Measurements from ENCODE around the gene ITGB2.

ITGB2 gene

GRCh38 chr21:44893948-44894656 is 26.6 kb downstream of the ITGB2 start:
- DNase-seq (ENCODE audit: low spot score) (no peak), ATAC-seq (ENCODE audit: low read depth) (no peak)
- Histone ChIP-seq H3K9me3 (ENCODE audit: severe bottlenecking) (no peaks in the 10 kb centered on the region), H3K4me1 (ENCODE audit: insufficient read depth, poor library complexity, severe bottlenecking) (no peaks in the 10 kb centered on the region), H3K27ac (ENCODE audit: poor library complexity, severe bottlenecking) (no peak overlapping the region), H3K27me3 (ENCODE audit: insufficient read depth, poor library complexity, severe bottlenecking) (peaks cover 2% of the 10 kb centered on the region), H3K4me3 (ENCODE audit: severe bottlenecking) (no peak overlapping the region), H3K36me3 (ENCODE audit: low read depth) (no peaks in the 10 kb centered on the region)
- TF ChIP-seq CTCF (IDR thresholded peaks at IDR 0.05; ENCODE audit: poor library complexity, severe bottlenecking) = no peak

DNA sequence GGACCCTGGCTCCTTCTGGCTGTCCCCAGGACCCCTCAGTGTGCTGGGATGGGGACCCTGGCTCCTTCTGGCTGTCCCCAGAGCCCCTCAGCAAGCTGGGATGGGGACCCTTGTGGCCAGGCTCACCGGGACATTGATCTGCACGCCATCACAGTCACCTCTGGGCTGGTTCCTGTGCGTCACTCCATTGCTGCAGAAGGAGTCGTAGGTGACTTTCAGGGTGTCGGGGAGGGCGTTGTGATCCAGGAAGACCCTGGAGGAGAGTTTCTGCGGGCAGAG is 27.5 kb downstream of the ITGB2 start:
- no peaks in the 10 kb centered on the region for H3K4me1 ChIP-seq (ENCODE audit: insufficient read depth, poor library complexity, severe bottlenecking)
- H3K27me3 ChIP-seq (ENCODE audit: insufficient read depth, poor library complexity, severe bottlenecking) = peaks cover 2% of the 10 kb centered on the region

DNA sequence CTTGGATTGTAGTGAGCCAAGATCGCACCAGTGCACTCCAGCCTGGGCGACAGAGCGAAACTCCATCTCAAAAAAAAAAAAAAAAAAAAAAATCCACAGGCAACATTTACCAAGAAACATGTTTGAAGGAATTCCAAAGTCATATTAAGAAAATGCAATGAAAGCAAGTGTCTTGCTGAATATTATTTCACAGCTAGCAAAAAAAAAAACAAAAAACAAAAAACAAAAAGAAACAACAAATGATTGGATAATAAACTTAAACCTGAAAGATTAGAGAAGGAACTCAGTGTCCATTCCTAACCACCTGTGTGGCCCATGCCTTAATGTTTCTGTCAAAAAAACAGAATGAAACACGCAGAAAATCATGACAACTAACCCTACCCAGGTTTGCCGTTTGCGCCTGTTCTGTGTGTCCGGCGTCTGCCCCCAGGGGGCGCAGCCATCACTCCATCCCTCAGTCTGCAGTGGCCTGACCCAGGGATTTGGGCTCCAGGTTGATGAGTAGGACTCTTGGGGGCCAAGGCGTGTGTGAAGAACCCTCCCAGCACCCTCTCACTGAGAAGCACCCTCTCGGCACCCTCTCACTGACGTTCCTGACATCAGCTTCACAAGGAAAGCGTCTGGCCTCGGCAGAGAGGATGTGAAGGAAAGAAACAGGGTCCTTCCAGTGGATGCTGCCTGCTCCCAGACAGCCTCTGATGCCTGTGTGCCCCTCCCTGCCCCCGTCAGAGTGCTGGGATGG is 28.0 kb downstream of the ITGB2 start:
- H3K4me3 ChIP-seq (ENCODE audit: severe bottlenecking) = no peak overlapping the region
- no peaks in the 10 kb centered on the region for H3K9me3 ChIP-seq (ENCODE audit: severe bottlenecking)
- ATAC-seq (ENCODE audit: low read depth) = peak; percentile 41; the same call in 1 of the 3 replicates
- H3K27ac ChIP-seq (ENCODE audit: poor library complexity, severe bottlenecking) = no peak overlapping the region
- no peaks in the 10 kb centered on the region for H3K4me1 ChIP-seq (ENCODE audit: insufficient read depth, poor library complexity, severe bottlenecking)
- TF ChIP-seq CTCF (IDR thresholded peaks at IDR 0.05; ENCODE audit: poor library complexity, severe bottlenecking) = peak; percentile 76
- DNase-seq (ENCODE audit: low spot score) = no peak
- peaks cover 2% of the 10 kb centered on the region for H3K27me3 ChIP-seq (ENCODE audit: insufficient read depth, poor library complexity, severe bottlenecking)
- H3K36me3 ChIP-seq (ENCODE audit: low read depth) = no peaks in the 10 kb centered on the region

More for the DNA sequence above, 27.5 kb downstream of the ITGB2 start:
- peak; percentile 7 for TF ChIP-seq CTCF (IDR thresholded peaks at IDR 0.05; ENCODE audit: poor library complexity, severe bottlenecking)
- no peak overlapping the region for H3K4me3 ChIP-seq (ENCODE audit: severe bottlenecking)
- no peaks in the 10 kb centered on the region for H3K9me3 ChIP-seq (ENCODE audit: severe bottlenecking)
- no peak for DNase-seq (ENCODE audit: low spot score)
- no peaks in the 10 kb centered on the region for H3K36me3 ChIP-seq (ENCODE audit: low read depth)
- H3K27ac ChIP-seq (ENCODE audit: poor library complexity, severe bottlenecking) = no peak overlapping the region
- ATAC-seq (ENCODE audit: low read depth) = no peak

GRCh38 chr21:44892095-44892494 is 28.6 kb downstream of the ITGB2 start:
- Histone ChIP-seq H3K36me3 (ENCODE audit: low read depth) (no peaks in the 10 kb centered on the region), H3K27ac (ENCODE audit: poor library complexity, severe bottlenecking) (no peak overlapping the region), H3K9me3 (ENCODE audit: severe bottlenecking) (no peaks in the 10 kb centered on the region), H3K4me1 (ENCODE audit: insufficient read depth, poor library complexity, severe bottlenecking) (no peaks in the 10 kb centered on the region), H3K4me3 (ENCODE audit: severe bottlenecking) (no peak overlapping the region), H3K27me3 (ENCODE audit: insufficient read depth, poor library complexity, severe bottlenecking) (peaks cover 2% of the 10 kb centered on the region)
- no peak for ATAC-seq (ENCODE audit: low read depth)
- TF ChIP-seq CTCF (IDR thresholded peaks at IDR 0.05; ENCODE audit: poor library complexity, severe bottlenecking) = no peak
- DNase-seq (ENCODE audit: low spot score) = no peak

- Histone ChIP-seq H3K36me3 (ENCODE audit: low read depth) (no peaks in the 10 kb centered on the region), H3K4me1 (ENCODE audit: insufficient read depth, poor library complexity, severe bottlenecking) (no peaks in the 10 kb centered on the region), H3K4me3 (ENCODE audit: severe bottlenecking) (no peak overlapping the region), H3K27ac (ENCODE audit: poor library complexity, severe bottlenecking) (no peak overlapping the region), H3K9me3 (ENCODE audit: severe bottlenecking) (no peaks in the 10 kb centered on the region), H3K27me3 (ENCODE audit: insufficient read depth, poor library complexity, severe bottlenecking) (peaks cover 2% of the 10 kb centered on the region)
- DNase-seq (ENCODE audit: low spot score) (no peak), ATAC-seq (ENCODE audit: low read depth) (no peak)
- no peak for TF ChIP-seq CTCF (IDR thresholded peaks at IDR 0.05; ENCODE audit: poor library complexity, severe bottlenecking)
These were observed 29.1 kb downstream of the ITGB2 start for GRCh38 chr21:44891631-44892031.

All from RWPE2 (cell line).